Ishikawa (cell line): Measurements from ENCODE around the gene SHISA9.

Experiments used
- CEBPB ChIP-seq: IDR thresholded peaks from 2 replicates; pipeline ENCODE4 v1.6.1; 2012
- CREB1 ChIP-seq: IDR thresholded peaks from 2 replicates; pipeline ENCODE4 v1.6.1; 2012; ENCODE audit warnings: low read depth
- EGR1 ChIP-seq: IDR thresholded peaks from 2 replicates; pipeline ENCODE4 v1.6.1; 2012
- EP300 ChIP-seq: IDR thresholded peaks from 2 replicates; pipeline ENCODE4 v1.6.1; 2012; ENCODE audit warnings: borderline replicate concordance
- FOXM1 ChIP-seq: IDR thresholded peaks from 2 replicates; pipeline ENCODE4 v1.6.1; 2012; ENCODE audit warnings: low read depth, borderline replicate concordance
- NFIC ChIP-seq: IDR thresholded peaks from 2 replicates; pipeline ENCODE4 v1.6.1; 2012
- RAD21 ChIP-seq: IDR thresholded peaks from 2 replicates; pipeline ENCODE4 v1.6.1; 2012; ENCODE audit warnings: low read depth
- TAF1 ChIP-seq: IDR thresholded peaks from 2 replicates; pipeline ENCODE4 v1.6.1; 2012; ENCODE audit warnings: low read depth, mild to moderate bottlenecking
- TCF12 ChIP-seq: IDR thresholded peaks from 2 replicates; pipeline ENCODE4 v1.6.1; 2012; ENCODE audit warnings: low read depth
- TEAD4 ChIP-seq: IDR thresholded peaks from 2 replicates; pipeline ENCODE4 v1.6.1; 2012
- YY1 ChIP-seq: IDR thresholded peaks from 2 replicates; pipeline ENCODE4 v1.6.1; 2012; ENCODE audit warnings: low read depth
- ZBTB7A ChIP-seq: IDR thresholded peaks from 2 replicates; pipeline ENCODE4 v1.6.1; 2012; ENCODE audit warnings: low read depth
- TF ChIP-seq, protein P1 (sequence below): IDR thresholded peaks from 2 replicates; pipeline ENCODE4 v1.6.1; 2012; ENCODE audit warnings: low read depth, mild to moderate bottlenecking
- TF ChIP-seq, protein P2 (sequence below): IDR thresholded peaks from 2 replicates; pipeline ENCODE4 v1.6.1; 2012
- TF ChIP-seq, protein P3 (sequence below): IDR thresholded peaks from 2 replicates; pipeline ENCODE4 v1.6.1; 2012

Gene SHISA9

DNA sequence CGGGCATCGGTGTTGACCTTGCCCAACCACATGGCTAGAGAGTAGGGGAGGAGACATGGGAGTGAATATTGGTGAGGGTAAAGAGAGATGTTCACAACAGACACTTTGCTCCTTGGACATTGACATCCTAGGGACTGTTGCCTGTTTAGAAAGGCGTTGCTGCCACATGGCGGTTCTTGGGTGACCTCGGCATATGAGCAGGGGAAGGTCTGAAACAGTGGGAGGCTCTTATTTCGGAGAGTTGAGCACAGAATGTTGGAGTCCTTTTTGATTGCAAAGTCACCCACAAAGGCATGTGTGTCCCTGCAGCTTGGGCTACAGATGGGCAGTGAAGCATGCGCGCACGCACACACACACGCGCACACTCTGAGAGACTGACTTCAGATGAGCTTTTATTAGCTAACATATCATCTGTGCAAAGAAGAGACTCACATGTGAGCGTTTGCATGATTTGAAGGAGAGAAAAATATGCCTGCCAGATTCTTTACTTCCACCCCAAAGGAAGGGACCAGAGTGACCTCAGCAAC, 104.4 kb downstream of the SHISA9 start:
- TF ChIP-seq, protein P1, sequence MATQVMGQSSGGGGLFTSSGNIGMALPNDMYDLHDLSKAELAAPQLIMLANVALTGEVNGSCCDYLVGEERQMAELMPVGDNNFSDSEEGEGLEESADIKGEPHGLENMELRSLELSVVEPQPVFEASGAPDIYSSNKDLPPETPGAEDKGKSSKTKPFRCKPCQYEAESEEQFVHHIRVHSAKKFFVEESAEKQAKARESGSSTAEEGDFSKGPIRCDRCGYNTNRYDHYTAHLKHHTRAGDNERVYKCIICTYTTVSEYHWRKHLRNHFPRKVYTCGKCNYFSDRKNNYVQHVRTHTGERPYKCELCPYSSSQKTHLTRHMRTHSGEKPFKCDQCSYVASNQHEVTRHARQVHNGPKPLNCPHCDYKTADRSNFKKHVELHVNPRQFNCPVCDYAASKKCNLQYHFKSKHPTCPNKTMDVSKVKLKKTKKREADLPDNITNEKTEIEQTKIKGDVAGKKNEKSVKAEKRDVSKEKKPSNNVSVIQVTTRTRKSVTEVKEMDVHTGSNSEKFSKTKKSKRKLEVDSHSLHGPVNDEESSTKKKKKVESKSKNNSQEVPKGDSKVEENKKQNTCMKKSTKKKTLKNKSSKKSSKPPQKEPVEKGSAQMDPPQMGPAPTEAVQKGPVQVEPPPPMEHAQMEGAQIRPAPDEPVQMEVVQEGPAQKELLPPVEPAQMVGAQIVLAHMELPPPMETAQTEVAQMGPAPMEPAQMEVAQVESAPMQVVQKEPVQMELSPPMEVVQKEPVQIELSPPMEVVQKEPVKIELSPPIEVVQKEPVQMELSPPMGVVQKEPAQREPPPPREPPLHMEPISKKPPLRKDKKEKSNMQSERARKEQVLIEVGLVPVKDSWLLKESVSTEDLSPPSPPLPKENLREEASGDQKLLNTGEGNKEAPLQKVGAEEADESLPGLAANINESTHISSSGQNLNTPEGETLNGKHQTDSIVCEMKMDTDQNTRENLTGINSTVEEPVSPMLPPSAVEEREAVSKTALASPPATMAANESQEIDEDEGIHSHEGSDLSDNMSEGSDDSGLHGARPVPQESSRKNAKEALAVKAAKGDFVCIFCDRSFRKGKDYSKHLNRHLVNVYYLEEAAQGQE = no peak
- TF ChIP-seq, protein P2, sequence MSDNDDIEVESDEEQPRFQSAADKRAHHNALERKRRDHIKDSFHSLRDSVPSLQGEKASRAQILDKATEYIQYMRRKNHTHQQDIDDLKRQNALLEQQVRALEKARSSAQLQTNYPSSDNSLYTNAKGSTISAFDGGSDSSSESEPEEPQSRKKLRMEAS = no peak
- no peak for TF ChIP-seq RAD21
- TF ChIP-seq NFIC = no peak
- TF ChIP-seq TAF1 = no peak
- no peak for TF ChIP-seq CEBPB
- no peak for TF ChIP-seq EGR1
- no peak for TF ChIP-seq EP300
- TF ChIP-seq YY1 = no peak
- TF ChIP-seq CREB1 = no peak
- TF ChIP-seq ZBTB7A = no peak
- no peak for TF ChIP-seq TCF12
- TF ChIP-seq, protein P3, sequence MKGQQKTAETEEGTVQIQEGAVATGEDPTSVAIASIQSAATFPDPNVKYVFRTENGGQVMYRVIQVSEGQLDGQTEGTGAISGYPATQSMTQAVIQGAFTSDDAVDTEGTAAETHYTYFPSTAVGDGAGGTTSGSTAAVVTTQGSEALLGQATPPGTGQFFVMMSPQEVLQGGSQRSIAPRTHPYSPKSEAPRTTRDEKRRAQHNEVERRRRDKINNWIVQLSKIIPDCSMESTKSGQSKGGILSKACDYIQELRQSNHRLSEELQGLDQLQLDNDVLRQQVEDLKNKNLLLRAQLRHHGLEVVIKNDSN = no peak
- no peak for TF ChIP-seq FOXM1

DNA sequence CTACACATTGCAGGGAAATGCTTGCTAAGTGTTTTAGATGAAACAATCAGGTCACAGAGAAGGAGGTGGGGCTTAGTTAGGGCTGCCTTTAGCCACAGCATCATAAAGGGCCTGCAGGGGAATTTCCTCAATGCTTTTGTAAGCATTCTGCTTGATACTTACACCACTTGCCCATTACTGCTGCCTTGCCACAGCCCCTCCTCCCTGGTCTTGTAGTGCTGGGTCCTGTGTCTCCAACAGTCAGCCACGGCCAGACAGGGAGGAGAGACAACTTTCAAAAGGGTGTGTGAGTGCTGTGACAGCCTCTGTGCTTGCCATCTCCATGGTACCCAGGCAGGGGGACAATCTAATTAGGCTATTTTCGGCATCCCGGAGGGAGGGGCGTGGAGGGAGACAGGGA, 111.2 kb downstream of the SHISA9 start:
- TF ChIP-seq, protein P3 = no peak
- TF ChIP-seq RAD21 = no peak
- TF ChIP-seq EP300 = no peak
- TF ChIP-seq TAF1 = no peak
- TF ChIP-seq, protein P1 = no peak
- TF ChIP-seq TEAD4 = no peak
- no peak for TF ChIP-seq NFIC
- no peak for TF ChIP-seq TCF12
- TF ChIP-seq, protein P2 = no peak

DNA sequence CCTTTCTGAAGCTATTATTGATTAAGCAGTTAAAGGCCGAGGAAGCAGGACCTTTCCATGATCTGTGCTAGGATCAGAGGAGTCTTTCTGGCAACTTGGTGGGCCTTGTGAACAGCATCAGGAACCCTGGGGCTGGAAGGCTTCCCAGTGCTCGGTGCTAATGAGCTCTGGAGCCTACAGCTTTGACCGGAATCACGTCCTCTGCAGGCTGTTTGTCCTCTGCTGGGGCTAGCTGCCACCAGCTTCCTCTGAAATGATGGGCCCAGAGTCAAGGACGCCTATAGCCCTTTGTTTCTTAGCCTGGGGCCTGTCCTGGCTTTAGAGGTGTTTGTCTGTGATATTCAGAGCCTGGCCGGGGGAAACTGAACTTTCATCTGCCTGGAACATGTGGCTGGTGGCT, 111.6 kb downstream of the SHISA9 start:
- TF ChIP-seq, protein P3 = no peak
- TF ChIP-seq ZBTB7A = no peak
- TF ChIP-seq EP300 = no peak
- TF ChIP-seq, protein P2 = no peak
- no peak for TF ChIP-seq YY1
- no peak for TF ChIP-seq FOXM1
- TF ChIP-seq RAD21 = no peak
- TF ChIP-seq CEBPB = no peak
- TF ChIP-seq TEAD4 = no peak

DNA sequence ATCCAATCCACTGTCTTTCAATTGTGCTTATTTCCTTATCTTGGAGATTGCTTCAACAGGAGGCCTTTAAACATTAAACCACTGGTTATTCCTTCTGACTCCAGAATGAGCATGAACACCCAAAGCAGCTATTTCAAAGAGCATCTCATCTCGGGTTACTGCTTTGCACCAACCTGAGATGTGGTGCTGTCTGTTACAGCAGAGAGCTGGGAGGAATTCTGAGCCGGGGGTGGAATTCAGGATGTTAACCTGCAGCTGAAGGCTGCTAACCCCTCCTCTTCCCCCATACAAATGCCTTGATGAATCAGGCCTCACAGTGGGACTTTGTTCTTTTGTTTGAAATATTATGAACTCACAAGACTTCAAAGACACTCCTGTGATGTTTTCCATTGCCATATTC, 113.1 kb downstream of the SHISA9 start:
- TF ChIP-seq YY1 (no peak), CEBPB (no peak), FOXM1 (no peak), TAF1 (no peak), CREB1 (no peak), RAD21 (no peak)

DNA sequence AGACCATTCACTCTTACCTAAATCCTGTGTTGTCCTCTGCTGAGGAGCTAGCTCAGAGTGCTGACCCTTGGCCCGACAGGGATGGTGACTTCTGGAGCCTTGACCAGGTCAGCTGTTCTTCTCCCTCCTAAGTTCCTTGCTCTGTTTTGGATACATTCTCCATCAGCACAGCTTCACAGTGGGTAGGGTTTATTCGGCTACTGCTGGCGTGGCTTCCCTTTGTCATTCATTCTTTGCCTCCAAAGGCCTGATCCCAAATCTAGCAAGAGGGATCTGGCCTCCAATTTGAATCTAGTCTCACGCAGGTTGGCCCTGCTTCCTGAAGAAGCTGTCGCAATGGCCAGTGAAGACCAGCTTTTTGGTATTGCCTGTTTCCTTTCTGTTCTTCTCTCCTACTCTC, 116.6 kb downstream of the SHISA9 start:
- TF ChIP-seq FOXM1 (no peak), YY1 (no peak)
- TF ChIP-seq, protein P2 = no peak

DNA sequence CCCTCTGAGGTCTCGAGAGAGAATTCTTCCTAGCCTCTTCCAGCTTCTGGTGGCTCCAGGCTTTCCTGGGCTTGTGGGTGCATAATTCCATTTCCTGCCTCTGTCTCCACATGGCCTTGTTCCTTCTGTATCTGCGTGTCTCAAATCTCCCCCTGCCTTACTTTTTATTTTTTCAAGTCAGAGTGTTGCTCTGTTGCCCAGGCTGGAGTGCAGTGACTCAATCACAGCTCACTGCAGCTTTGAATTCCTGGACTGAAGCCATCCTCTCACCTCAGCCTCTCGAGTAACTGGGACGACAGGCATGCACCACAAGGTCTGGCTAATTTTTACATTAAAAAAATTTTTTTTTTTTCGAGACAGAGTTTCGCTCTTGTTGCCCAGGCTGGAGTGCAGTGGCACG, 120.6 kb downstream of the SHISA9 start:
- no peak for TF ChIP-seq CEBPB
- TF ChIP-seq, protein P3 = no peak
- TF ChIP-seq EGR1 = no peak
- TF ChIP-seq, protein P1 = no peak
- TF ChIP-seq YY1 = no peak
- TF ChIP-seq TCF12 = no peak
- no peak for TF ChIP-seq TAF1
- no peak for TF ChIP-seq FOXM1
- TF ChIP-seq TEAD4 = no peak
- no peak for TF ChIP-seq CREB1
- TF ChIP-seq NFIC = no peak
- TF ChIP-seq, protein P2 = no peak
- no peak for TF ChIP-seq ZBTB7A
- no peak for TF ChIP-seq RAD21
- TF ChIP-seq EP300 = no peak
